NCI-H187 (cell line): ENCODE data around the gene SPAG9.
"Not testable (repeated sequence)": the region's sequence is repeated elsewhere in the genome, so short reads cannot be mapped to it uniquely, and the experiment has no call there.

ENCODE experiments used
- DNase-seq, 2 experiments: peaks; one replicate each; lab custom pipeline; 2025; lab: John Stamatoyannopoulos, UW

SPAG9 gene

GRCh38 chr17:50953831-50954601 is 166.7 kb downstream of the SPAG9 start:
- peak; percentile 76 to 82 for DNase-seq

- DNase-seq = no peak
These were observed 167.2 kb downstream of the SPAG9 start for GRCh38 chr17:50953518-50953830.

- DNase-seq = no peak
These were observed 167.8 kb downstream of the SPAG9 start for GRCh38 chr17:50952889-50953288.

GRCh38 chr17:50952013-50952412 is 168.7 kb downstream of the SPAG9 start:
- DNase-seq = no peak

GRCh38 chr17:50949989-50950877 is 170.4 kb downstream of the SPAG9 start:
- peak in 1 of 2 experiments; percentile 40 for DNase-seq

- DNase-seq = no peak
These were observed 171.3 kb downstream of the SPAG9 start for GRCh38 chr17:50949128-50949988.

- DNase-seq = no peak
These were observed 172.0 kb downstream of the SPAG9 start for GRCh38 chr17:50948711-50949110.

- DNase-seq = no peak
These were observed 172.7 kb downstream of the SPAG9 start for GRCh38 chr17:50947782-50948543.

GRCh38 chr17:50946891-50947781 is 173.5 kb downstream of the SPAG9 start:
- DNase-seq = no peak

- DNase-seq = no peak
These were observed 174.3 kb downstream of the SPAG9 start for GRCh38 chr17:50946223-50946890.

- DNase-seq = no peak
These were observed 174.9 kb downstream of the SPAG9 start for GRCh38 chr17:50945779-50946222.

GRCh38 chr17:50944902-50945720 is 175.6 kb downstream of the SPAG9 start:
- DNase-seq = no peak

GRCh38 chr17:50944054-50944901 is 176.4 kb downstream of the SPAG9 start:
- DNase-seq = peak; percentile 4 to 47

GRCh38 chr17:50943575-50943933 is 177.1 kb downstream of the SPAG9 start:
- DNase-seq = no peak

- DNase-seq = not testable (repeated sequence)
These were observed 179.0 kb downstream of the SPAG9 start for GRCh38 chr17:50941676-50942048.

- DNase-seq = no peak
These were observed 180.6 kb downstream of the SPAG9 start for GRCh38 chr17:50939795-50940684.

- no peak for DNase-seq
These were observed 181.2 kb downstream of the SPAG9 start for GRCh38 chr17:50939542-50939794.
